GM19328 (cell line): ENCODE measurements around the gene CST5.
"Not testable (repeated sequence)": the region's sequence is repeated elsewhere in the genome, so short reads cannot be mapped to it uniquely, and the experiment has no call there.

Experiments
- ATAC-seq: cut with Tn5 transposase; IDR thresholded peaks from one replicate; pipeline ENCODE4 v1.9.1; 2021; ENCODE audit warnings: mild to moderate bottlenecking, moderate library complexity; ENCODE audit not compliant: unreplicated experiment

The CST5 gene

GRCh38 chr20:23890867-23891266, 11.3 kb upstream of the CST5 start:
- not testable (repeated sequence) for ATAC-seq

GRCh38 chr20:23889775-23890187, 10.2 kb upstream of the CST5 start:
- ATAC-seq: peak; percentile 79

- ATAC-seq: no peak
These were observed 8.3 kb upstream of the CST5 start for GRCh38 chr20:23887856-23888255.

GRCh38 chr20:23884771-23885162, 5.2 kb upstream of the CST5 start:
- no peak for ATAC-seq

- no peak for ATAC-seq
These were observed 4.7 kb upstream of the CST5 start for GRCh38 chr20:23884136-23884770.

GRCh38 chr20:23881371-23881770, 1.8 kb upstream of the CST5 start:
- no peak for ATAC-seq

- no peak for ATAC-seq
These were observed 869 bp upstream of the CST5 start for GRCh38 chr20:23880417-23880816.

GRCh38 chr20:23879811-23880374, 345 bp upstream of the CST5 start:
- ATAC-seq: no peak

- no peak for ATAC-seq
These were observed 761 bp downstream of the CST5 start for GRCh38 chr20:23878787-23879186.

GRCh38 chr20:23878016-23878542, 1.5 kb downstream of the CST5 start:
- ATAC-seq: not testable (repeated sequence)

- no peak for ATAC-seq
These were observed 2.0 kb downstream of the CST5 start for GRCh38 chr20:23877524-23877923.

- ATAC-seq: no peak
These were observed 3.8 kb downstream of the CST5 start for GRCh38 chr20:23875606-23876237.

- ATAC-seq: no peak
These were observed 4.8 kb downstream of the CST5 start for GRCh38 chr20:23874747-23875146.

- ATAC-seq: no peak
These were observed 6.1 kb downstream of the CST5 start for GRCh38 chr20:23873370-23874015.

- no peak for ATAC-seq
These were observed 7.5 kb downstream of the CST5 start for GRCh38 chr20:23872065-23872464.

- no peak for ATAC-seq
These were observed 9.1 kb downstream of the CST5 start for GRCh38 chr20:23870461-23870860.

- no peak for ATAC-seq
These were observed 10.0 kb downstream of the CST5 start for GRCh38 chr20:23869520-23869919.

GRCh38 chr20:23868321-23868720, 11.2 kb downstream of the CST5 start:
- no peak for ATAC-seq

GRCh38 chr20:23867152-23867776, 12.3 kb downstream of the CST5 start:
- ATAC-seq: no peak

GRCh38 chr20:23860771-23861170, 18.8 kb downstream of the CST5 start:
- ATAC-seq: not testable (repeated sequence)

- ATAC-seq: no peak
These were observed 21.5 kb downstream of the CST5 start for GRCh38 chr20:23857962-23858595.
